Neural cell (in vitro differentiated cells): ENCODE measurements around the gene TUBB2A.

ENCODE experiments used
- CTCF ChIP-seq: fragments of 450-650 bp; IDR thresholded peaks from 2 replicates; pipeline ENCODE4 v1.5.1; 2014; ENCODE audit warnings: antibody characterized with exemption, mild to moderate bottlenecking, moderate library complexity; ENCODE audit not compliant: poor library complexity, severe bottlenecking
- EZH2 ChIP-seq: fragments of 200-600, 300-800 bp; shearing (Covaris generic), sonication (generic); IDR thresholded peaks from 2 replicates; pipeline ENCODE4 v1.6.1; 2014; ENCODE audit warnings: antibody characterized with exemption, low read length, borderline replicate concordance, mild to moderate bottlenecking; ENCODE audit not compliant: insufficient read depth, poor library complexity, severe bottlenecking
- POLR2AphosphoS5 ChIP-seq: IDR thresholded peaks from 2 replicates; pipeline ENCODE4 v1.6.1; 2012
- RAD21 ChIP-seq: fragments of 450-650 bp; conservative IDR thresholded peaks from 2 replicates; pipeline ENCODE4 v1.6.1; 2014; ENCODE audit warnings: antibody characterized with exemption, mild to moderate bottlenecking, moderate library complexity

GRCh38 chr6:3120765-3121089 is 36.6 kb downstream of the TUBB2A start:
- TF ChIP-seq CTCF, result no peak
- TF ChIP-seq EZH2, result no peak
- TF ChIP-seq POLR2AphosphoS5, result no peak
- no peak for TF ChIP-seq RAD21
